Tracheal epithelial cell (primary cell): ENCODE results near the gene MYL4. TPM values are rescaled to one million over a fixed set of nuclear protein-coding genes. Genes with fewer than 3 reads are reported as not detected.

ENCODE experiments used
- total RNA-seq: library from RNA; depleted of rRNA; stranded (reverse); fragments of >200 nt; gene quantifications from 2 replicates; pipeline ENCODE4 v1.2.1, GENCODE V29; 2014

MYL4 gene
- not detected in 2 replicates for total RNA-seq

DNA sequence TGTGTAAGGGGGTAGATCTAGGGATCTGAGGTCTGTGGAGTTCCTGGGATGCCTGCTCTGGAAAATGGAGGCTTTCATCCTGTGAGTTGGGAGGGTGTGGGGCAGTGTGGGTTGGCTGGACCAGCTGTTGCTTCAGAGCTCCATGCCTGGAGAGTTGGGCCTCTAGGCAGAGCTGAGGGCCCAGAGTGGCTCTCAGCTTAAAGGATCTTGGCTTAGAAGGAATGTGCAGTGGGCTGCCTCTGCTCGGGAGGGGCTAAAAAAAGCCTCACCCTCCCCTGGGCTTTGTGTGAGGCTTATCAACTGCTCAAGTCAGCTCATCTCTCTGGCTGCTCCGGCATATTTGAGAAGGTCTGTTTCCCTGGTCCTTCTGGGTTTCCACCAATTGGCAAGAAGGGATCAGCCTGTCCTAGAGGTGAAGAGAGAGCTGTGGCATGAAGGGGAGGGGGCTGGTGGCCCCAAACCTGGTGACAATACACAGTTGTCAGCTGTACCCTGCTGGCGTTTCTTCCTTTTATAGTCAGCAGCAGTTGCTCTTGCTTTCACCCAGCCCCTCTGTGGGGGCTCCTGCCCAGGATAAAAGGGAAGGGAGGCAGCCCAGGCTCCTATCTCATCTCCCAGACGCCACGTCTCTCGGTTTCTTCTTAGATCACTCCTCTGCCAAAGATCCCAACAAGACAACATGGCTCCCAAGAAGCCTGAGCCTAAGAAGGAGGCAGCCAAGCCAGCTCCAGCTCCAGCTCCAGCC lies at the start of gene MYL4:
Gene MYL4 (plus strand): TSS at position 605 of the 745 bp plus-strand sequence. CDS start 75 bp downstream, at position 680.

DNA sequence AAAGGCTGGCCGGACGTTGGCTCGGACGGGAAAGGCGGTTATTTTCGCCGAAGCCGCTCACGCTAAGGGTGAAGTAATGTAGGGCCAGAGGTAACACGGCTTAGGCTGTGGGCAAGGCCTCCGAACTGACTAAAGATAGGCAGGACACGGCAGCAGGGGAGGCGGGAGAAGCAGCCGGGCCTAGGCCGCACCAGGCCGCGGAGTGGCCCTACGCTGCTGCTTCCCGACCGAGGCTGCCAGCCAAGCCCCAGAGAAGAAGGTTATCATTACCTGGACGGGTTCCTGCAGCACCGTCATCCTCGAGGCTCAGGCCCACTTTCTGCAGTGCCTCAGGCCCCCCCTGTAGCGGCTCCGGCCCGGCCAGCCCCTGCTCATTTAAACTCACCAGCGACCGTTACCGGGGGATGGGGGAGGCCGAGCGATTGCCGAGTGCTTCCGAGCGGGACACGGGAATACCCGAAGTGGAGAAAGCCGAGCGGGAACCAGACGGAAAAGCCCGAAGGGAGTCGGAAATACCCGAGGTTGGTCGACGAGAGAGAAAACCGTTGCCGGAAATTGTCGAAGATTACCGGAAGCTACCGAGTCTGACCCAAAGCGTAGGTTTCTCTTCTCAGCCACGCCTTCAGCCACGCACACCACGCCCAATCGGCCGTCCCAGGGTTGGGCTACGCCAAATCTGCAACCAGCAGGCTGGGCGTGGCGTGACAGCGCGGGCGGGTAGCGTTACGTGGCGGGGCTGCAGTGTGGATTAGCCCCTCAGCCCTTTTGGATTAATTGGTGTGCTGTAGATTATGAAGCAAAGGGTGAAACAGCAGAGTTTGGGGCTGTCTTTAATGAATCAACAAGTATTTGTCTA lies 20.0 kb upstream of the MYL4 start, which contains the start of gene CDC27:
Gene CDC27 (minus strand): TSS at position 420 of the 856 bp plus-strand sequence. CDS start 123 bp downstream, at position 297.

DNA sequence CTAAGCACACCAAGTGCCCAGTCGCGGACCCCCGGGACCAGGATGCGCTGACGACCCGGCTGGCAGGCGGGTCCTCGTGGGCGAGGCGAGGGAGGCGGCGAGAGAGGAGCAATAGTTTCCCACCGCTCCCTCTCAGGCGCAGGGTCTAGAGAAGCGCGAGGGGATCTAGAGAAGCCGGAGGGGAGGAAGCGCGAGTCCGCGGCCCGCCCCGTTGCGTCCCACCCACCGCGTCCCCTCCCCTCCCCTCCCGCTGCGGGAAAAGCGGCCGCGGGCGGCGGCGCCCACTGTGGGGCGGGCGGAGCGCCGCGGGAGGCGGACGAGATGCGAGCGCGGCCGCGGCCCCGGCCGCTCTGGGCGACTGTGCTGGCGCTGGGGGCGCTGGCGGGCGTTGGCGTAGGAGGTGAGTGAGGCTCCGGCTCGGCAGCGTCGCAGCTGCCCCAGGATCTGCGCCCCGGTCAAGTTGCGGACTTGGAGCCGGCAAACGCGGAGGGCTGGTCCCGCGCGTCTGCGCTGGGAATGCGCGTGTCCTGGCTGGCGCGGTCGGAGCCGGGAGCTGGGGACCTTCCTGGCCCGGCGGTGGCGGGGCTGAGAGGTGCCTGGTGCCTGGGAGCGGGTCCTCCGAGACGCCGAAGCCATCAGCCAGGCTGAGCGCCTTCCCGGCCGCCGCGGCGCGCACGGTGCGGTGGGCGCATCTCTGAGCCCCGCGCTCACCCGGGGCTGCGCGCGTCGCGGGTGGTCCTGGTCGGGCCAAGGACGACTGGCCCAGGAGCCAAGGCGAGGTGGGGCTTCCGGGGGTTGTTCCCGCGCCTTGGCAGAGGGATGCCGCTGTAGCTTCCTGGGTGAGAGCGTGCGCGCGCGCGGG lies 44.6 kb downstream of the MYL4 start, which contains the start of gene ITGB3:
Gene ITGB3 (plus strand): TSS at position 287 of the 862 bp plus-strand sequence. CDS start 35 bp downstream, at position 322.

Other genes starting within 250 kb of the MYL4 start
- not detected in 2 replicates for gene RPRML, start 230.1 kb upstream of the MYL4 start, total RNA-seq
- gene CDC27, start 20.1 kb upstream of the MYL4 start, total RNA-seq = 68.2 and 72.9 TPM in 2 replicates
- gene ITGB3, start 44.5 kb downstream of the MYL4 start, total RNA-seq = 0.64 and 97.1 TPM in 2 replicates
- 0.85 and 7.5 TPM in 2 replicates for gene EFCAB13, start 114.6 kb downstream of the MYL4 start, total RNA-seq